ENCODE data around the gene MTMR3.

Gene MTMR3

GRCh38 chr22:29914991-29915533 is 32.1 kb downstream of the MTMR3 start:
- DNase-seq (ENCODE audit: low read depth in 2 of 2, low spot score in 1 of 2): no peak

GRCh38 chr22:29916007-29916544 is 33.1 kb downstream of the MTMR3 start:
- DNase-seq (ENCODE audit: low read depth in 2 of 2, low spot score in 1 of 2): no peak

DNA sequence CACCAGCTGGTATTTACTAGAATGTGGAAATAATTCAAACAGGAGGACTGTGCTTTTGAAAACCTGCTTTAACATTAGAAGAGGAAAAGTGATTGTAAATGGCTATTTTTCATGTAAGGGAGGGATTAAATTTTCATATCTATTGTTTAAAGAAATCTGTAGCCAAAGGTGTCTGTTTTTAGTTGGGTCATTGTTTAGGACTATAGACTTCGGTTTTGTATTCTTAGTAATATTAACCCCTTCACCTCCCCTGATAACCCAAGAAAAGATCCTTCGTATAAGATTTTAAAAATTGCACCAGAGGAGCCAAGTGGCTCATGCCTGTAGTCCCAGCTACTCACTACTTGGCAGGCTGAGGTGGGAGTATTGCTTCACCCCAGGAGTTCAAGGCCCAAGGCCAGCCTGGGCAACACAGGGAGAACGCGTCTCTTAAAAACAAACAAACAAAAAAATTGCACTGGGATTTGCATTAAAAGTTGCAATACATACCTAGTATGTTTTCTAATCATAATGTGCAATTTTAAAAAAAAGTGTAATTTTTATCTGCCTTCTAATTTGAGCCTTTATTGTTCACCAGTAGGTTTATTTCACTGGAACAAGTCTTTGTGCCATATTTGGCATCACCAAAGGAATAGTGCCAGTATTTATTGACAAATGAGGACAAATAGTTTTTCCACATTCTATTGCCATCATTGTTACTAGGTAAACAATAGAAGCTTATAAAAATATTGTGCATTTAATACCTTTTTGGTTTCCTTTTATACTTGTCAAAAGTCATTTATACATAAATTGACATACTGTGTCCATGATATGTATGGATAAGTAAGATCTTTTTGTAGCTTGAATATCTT is 34.3 kb downstream of the MTMR3 start:
- DNase-seq (ENCODE audit: low read depth in 2 of 2, low spot score in 1 of 2): no peak

- DNase-seq (ENCODE audit: low read depth in 2 of 2, low spot score in 1 of 2): no peak
These were observed 42.4 kb downstream of the MTMR3 start for GRCh38 chr22:29925402-29925801.

DNA sequence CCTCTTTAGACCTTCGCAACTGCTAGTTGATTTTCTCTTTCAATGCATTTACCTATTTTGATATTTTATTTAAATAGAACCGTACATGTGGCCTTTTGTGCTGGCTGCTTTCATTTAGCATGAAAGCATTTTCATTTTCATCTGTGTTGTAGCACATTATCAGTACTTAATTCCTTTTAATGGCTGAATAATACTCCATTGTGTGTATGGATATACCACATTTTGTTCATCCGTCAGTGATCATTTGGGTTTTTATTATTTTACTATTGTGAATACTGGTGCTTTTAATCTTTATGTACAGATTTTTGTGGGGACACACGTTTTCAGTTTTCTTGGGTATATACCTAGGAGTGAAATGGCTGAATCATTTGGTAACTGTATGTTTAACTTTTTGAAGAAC is 43.1 kb downstream of the MTMR3 start:
- DNase-seq (ENCODE audit: low read depth in 2 of 2, low spot score in 1 of 2): no peak

DNA sequence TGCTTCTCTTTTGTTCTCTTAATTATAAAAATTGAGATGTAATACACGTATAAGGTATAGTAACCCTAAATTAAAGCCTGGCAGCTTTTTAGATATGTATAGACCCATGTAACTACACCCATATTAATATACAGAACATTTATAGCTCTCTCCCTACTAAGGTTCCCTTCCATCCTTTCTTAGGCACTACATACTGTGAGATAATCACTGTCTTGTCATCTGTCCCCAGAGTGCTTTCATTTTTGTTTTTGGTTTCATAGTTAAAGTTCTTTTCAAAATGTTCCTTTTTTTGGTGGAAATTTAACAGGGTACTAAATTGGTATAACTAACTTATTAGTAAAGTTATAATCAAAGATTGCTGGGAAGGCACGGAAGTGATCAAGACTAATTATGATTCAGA is 49.2 kb downstream of the MTMR3 start:
- no peak for DNase-seq (ENCODE audit: low read depth in 2 of 2, low spot score in 1 of 2)

DNA sequence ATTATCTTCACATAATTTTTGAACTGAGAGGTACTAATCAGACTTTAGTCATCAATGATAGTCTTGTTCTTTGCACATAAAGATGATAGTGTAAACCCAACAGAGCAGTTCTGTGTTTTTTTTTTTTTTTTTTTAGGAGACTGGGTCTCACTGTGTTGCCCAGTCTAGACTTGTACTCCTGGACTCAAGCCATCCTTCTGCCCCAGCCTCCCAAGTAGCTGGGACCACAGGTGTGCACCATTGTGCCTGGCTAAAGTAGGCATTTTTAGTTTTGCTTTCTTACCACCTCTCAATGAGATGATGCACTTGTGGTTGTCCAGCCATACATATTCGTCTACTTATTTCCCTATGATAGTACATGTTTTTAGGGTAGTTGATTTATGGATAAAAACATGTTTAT is 50.6 kb downstream of the MTMR3 start:
- no peak for DNase-seq (ENCODE audit: low read depth in 2 of 2, low spot score in 1 of 2)

DNA sequence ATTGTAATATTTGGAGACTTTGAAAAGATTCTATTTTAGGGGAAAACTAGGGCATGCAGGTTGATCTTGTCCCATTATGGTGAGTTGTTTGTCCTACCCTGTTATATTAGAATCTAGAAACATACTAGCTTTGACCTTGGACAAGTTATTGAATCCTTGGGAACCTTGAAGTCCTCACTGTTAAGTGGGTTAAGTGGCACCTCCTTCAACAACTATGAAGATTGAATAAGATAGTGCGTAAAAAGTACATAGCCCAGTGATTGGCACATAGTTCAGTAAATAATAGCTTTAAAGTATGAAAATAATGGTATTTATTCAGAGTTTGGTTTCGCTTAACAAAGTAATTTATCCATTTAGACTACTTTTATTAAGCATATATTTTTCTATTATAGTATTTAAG is 51.6 kb downstream of the MTMR3 start:
- no peak for DNase-seq (ENCODE audit: low read depth in 2 of 2, low spot score in 1 of 2)

- no peak for DNase-seq (ENCODE audit: low read depth in 2 of 2, low spot score in 1 of 2)
These were observed 53.2 kb downstream of the MTMR3 start for GRCh38 chr22:29936186-29936585.

DNA sequence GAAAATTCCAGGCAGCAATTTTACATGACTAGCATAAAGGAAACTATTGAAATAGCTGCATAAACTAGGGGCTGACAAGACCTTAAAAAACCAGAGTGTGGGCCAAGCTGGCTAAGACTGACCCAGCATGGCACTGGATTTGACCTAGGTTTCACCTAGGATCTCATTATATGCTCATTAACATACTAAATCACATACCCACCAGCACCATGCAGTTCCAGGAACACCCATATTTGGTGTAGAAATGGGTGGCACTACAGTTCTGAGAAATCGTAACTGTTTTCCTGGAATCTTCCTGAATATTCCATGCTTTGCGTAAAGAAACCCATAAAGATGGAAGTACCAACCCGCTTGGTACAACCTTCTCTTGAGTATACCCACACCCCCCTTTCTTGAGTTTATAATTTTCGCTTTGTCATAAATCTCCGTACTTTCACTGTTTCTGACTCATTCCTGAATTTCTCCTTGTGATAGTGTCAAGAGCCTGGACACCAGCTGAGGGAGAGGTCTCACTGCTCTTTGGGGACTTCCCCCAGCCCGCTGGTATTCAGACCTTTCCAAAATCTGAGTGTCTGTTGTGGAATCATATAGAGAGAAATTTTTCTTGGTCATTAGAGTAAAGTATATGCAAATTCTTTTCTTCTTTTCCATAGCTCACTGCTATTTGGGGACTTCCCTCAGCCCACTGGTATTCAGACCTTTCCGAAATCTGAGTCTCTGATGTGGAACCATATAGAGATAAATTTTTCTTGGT is 55.1 kb downstream of the MTMR3 start:
- no peak for DNase-seq (ENCODE audit: low read depth in 2 of 2, low spot score in 1 of 2)

- DNase-seq (ENCODE audit: low read depth in 2 of 2, low spot score in 1 of 2): no peak
These were observed 57.6 kb downstream of the MTMR3 start for GRCh38 chr22:29940526-29940925.

GRCh38 chr22:29944339-29944738 is 61.4 kb downstream of the MTMR3 start:
- no peak for DNase-seq (ENCODE audit: low read depth in 2 of 2, low spot score in 1 of 2)

DNA sequence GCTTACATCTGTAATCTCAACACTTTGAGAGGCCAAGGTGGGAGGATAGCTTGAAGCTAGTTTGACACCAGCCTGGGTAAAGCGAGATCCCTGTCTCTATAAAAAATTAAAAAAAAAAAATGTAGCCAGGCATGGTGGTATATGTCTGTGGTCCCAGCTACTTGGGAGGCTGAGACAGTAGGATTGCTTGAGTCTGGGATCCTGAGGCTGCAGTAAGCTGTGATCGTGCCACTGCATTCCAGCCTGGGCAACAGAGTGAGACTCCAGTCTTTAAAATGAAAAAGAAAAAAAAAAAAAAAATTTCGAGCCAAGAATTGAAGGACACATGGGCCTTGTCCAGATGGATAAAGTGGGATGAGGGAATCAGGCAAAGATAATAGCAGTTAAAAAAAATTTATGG is 62.5 kb downstream of the MTMR3 start:
- no peak for DNase-seq (ENCODE audit: low read depth in 2 of 2, low spot score in 1 of 2)

DNA sequence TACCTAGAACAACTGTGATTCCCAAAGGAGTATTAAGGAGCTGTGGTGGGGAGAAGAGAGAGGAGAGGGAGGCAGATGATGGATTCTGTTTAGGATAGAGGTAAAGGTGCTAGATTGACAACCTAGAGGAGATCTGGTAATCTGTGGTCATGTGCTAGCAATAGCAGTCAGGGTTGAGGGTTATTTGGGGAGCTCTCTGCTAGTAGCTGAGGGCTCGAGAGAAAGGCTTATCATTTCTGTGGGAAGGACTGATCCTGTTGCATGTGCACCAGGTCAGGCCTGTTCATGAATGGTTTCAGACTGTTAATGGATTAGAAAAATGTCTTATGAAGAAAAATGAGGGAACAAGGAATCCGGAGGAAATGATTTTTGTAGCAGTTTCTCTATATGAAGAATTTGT is 63.2 kb downstream of the MTMR3 start:
- no peak for DNase-seq (ENCODE audit: low read depth in 2 of 2, low spot score in 1 of 2)

DNA sequence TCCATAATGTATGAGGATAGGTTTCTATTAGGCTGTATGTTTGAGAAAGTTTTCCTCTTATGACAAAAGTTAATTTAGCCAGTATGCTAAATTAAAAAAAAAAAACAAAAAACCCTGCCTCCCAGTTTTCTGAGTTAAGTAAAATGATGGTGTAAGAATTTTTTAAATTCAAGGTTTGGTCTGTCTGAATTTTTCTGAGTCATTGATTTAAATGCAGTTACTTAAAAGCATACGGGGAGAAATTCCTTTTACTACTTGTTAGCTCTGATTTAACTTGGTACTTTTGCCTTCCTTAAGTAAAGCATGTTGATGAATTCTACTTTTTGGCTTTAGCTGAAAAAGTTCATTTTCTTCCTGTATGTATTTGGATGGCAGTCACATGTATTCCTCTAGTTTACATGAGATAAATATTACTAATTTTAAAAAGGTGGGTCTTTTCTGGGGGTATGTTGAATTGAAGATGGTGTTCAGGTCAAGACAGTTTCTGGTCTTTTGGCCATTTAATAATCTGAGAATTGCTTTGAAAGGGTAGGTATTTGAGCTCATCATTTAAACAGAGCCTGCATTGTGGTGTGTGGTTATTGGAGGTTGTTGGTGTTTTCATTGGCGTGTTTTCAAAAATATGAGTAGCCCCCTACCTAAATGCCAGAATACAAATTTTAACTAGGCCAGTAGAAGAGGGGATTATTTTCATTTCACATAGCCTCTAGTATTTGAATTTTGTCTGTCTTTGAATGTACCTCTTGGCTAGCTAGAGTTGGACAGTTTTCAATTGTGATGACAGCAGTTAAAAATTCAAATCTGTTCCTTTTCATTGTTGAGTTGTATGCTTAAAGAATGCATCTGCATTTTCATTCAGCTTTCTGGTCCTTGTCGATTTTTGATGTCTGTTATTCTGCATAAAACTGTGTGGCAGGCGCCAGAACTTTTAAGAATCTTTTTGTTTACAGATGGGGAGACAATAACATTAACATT is 64.7 kb downstream of the MTMR3 start:
- no peak for DNase-seq (ENCODE audit: low read depth in 2 of 2, low spot score in 1 of 2)

- DNase-seq (ENCODE audit: low read depth in 2 of 2, low spot score in 1 of 2): no peak
These were observed 65.4 kb downstream of the MTMR3 start for GRCh38 chr22:29948385-29948769.

DNA sequence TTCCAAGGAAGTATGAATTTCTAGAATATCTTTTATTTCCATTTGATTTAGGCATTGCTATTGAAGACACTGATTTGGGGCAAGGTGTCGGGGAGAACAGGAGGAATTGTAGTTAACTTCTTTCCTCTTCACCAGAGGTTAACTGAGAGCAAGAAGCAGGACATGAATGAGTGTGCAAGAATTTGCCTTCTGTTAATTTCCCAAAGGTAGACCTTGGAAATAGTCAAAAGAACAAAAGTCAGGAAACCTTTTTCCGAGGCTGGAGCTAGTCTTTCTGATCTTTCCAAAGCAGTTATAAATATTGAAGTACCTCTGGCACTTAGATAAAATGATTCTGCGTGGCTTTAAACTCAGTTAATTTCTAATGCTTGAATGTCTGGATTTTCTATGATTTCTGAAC is 66.9 kb downstream of the MTMR3 start:
- no peak for DNase-seq (ENCODE audit: low read depth in 2 of 2, low spot score in 1 of 2)

GRCh38 chr22:29951791-29952413 is 68.9 kb downstream of the MTMR3 start:
- DNase-seq (ENCODE audit: low read depth in 2 of 2, low spot score in 1 of 2): no peak

DNA sequence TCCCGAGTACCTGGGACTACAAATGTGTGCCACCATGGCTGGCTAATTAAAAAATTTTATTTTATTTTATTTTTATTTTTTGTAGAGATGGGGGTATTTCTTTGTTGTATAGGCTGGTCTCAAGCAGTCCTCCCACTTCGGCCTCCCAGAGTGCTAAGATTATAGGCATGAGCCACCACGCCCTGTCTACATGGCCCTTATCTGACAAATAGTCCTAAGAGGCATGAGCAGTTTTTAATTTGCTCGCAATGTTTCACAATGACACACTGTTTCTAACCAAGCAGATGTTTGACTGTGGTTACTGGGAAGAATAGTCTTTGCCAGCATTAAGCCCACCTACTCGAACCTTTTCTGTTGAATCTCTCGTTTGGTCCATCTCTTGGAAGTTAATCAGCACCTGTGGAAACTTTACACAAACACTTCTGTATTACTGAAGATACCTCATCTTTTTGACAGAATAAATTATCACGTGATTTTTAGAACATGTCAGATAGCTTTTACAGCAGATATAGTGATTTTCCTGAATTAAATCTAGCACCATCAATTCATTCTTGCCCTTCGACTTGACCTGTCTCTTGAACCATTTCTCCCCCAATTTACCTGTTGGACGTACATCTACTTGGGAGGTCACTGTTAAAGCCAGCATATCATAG is 71.4 kb downstream of the MTMR3 start:
- no peak for DNase-seq (ENCODE audit: low read depth in 2 of 2, low spot score in 1 of 2)

DNA sequence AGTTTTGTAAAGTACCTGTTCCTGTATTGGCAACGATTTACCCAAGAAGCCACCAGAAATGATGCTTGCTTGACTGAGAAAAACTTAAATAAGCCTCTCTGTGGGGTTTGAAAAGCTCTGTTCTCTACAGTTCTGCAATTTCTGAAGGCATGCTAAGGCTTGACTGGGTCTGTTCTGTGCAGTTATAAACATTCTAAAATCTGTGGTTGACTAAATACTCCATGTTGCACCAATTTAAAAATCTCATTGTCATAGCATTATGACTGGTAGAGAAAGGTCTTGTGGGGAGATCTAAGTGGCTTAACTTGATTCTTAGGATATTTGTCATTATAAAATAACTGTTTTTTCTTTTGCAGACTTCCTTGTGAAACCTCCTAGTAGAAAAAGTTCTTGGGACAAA is 73.7 kb downstream of the MTMR3 start:
- DNase-seq (ENCODE audit: low read depth in 2 of 2, low spot score in 1 of 2): no peak
